Glutamatergic neuron (in vitro differentiated cells): ENCODE measurements around the gene NDUFS7. TPM values are rescaled to one million over a fixed set of nuclear protein-coding genes. Genes with fewer than 3 reads are reported as not detected.

Experiments used
- DNase-seq: peaks from one replicate; pipeline ENCODE4 v3.0.0; 2022
- H3K27ac Mint-ChIP-seq: one replicate; pipeline ENCODE4 v1.8.0; 2020; ENCODE audit warnings: mild to moderate bottlenecking, mixed read lengths, inconsistent platforms; ENCODE audit not compliant: unreplicated experiment
- H3K27me3 Mint-ChIP-seq: one replicate; pipeline ENCODE4 v1.8.0; 2020; ENCODE audit warnings: mild to moderate bottlenecking, moderate library complexity, mixed read lengths, inconsistent platforms; ENCODE audit not compliant: unreplicated experiment
- H3K36me3 Mint-ChIP-seq: one replicate; pipeline ENCODE4 v1.8.0; 2020; ENCODE audit warnings: mild to moderate bottlenecking, mixed read lengths, inconsistent platforms; ENCODE audit not compliant: unreplicated experiment
- H3K4me1 Mint-ChIP-seq: one replicate; pipeline ENCODE4 v1.8.0; 2020; ENCODE audit warnings: mild to moderate bottlenecking, low read depth, mixed read lengths, inconsistent platforms; ENCODE audit not compliant: unreplicated experiment
- H3K4me3 Mint-ChIP-seq: one replicate; pipeline ENCODE4 v1.8.0; 2020; ENCODE audit warnings: mild to moderate bottlenecking, mixed read lengths, inconsistent platforms; ENCODE audit not compliant: unreplicated experiment
- H3K9me3 Mint-ChIP-seq: one replicate; pipeline ENCODE4 v1.8.0; 2020; ENCODE audit warnings: mild to moderate bottlenecking, moderate library complexity, mixed read lengths, inconsistent platforms; ENCODE audit not compliant: unreplicated experiment
- total RNA-seq: library from RNA; stranded (reverse); fragmentation: NEBNext Ultra II Directional; extraction: Animal tissue kit (Norgen Biotek cat#: 25700); gene quantifications from one replicate; pipeline ENCODE4 v1.2.1, GENCODE V29; 2021; ENCODE audit not compliant: unreplicated experiment
- TF ChIP-seq, protein P1 (sequence below): fragments of 200-600 bp; sonication (generic); IDR thresholded peaks from one replicate; pipeline ENCODE4 v1.5.0; 2021; ENCODE audit not compliant: partially characterized antibody, unreplicated experiment

Gene NDUFS7
- total RNA-seq, 1 donor from 2014 or later: 123 TPM

GRCh38 chr19:1389033-1389940 is 5.6 kb downstream of the NDUFS7 start:
- TF ChIP-seq, protein P1, sequence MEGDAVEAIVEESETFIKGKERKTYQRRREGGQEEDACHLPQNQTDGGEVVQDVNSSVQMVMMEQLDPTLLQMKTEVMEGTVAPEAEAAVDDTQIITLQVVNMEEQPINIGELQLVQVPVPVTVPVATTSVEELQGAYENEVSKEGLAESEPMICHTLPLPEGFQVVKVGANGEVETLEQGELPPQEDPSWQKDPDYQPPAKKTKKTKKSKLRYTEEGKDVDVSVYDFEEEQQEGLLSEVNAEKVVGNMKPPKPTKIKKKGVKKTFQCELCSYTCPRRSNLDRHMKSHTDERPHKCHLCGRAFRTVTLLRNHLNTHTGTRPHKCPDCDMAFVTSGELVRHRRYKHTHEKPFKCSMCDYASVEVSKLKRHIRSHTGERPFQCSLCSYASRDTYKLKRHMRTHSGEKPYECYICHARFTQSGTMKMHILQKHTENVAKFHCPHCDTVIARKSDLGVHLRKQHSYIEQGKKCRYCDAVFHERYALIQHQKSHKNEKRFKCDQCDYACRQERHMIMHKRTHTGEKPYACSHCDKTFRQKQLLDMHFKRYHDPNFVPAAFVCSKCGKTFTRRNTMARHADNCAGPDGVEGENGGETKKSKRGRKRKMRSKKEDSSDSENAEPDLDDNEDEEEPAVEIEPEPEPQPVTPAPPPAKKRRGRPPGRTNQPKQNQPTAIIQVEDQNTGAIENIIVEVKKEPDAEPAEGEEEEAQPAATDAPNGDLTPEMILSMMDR: no peak
- no peak for DNase-seq
- Mint-ChIP-seq H3K27me3 (peaks cover 11% of the 10 kb centered on the region), H3K4me1 (peaks cover 3% of the 10 kb centered on the region), H3K36me3 (no peaks in the 10 kb centered on the region), H3K4me3 (no peak overlapping the region), H3K9me3 (peaks cover 10% of the 10 kb centered on the region), H3K27ac (no peak overlapping the region)

DNA sequence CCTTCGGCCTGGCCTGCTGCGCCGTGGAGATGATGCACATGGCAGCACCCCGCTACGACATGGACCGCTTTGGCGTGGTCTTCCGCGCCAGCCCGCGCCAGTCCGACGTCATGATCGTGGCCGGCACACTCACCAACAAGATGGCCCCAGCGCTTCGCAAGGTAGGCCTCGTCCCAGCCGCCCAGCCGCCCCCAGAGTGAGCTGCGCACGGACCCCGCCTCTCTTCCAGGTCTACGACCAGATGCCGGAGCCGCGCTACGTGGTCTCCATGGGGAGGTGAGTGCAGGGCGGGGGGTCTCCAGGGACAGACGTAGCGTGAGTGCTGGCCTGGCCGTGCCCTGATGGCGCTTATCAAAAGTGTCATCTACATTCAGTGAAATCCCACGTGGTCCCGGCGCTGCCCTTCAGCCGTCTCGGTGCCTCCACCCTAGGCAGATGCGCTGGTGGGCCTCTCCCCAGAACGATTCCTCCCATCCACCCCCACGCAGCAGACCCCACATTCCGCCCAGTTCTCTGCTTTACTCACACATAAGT is 7.2 kb downstream of the NDUFS7 start:
- H3K27me3 Mint-ChIP-seq: peaks cover 6% of the 10 kb centered on the region
- no peak for DNase-seq
- TF ChIP-seq, protein P1: no peak

GRCh38 chr19:1392407-1392806 is 8.7 kb downstream of the NDUFS7 start:
- Mint-ChIP-seq H3K9me3 (peaks cover 7% of the 10 kb centered on the region), H3K27ac (no peak overlapping the region), H3K4me3 (no peak overlapping the region), H3K27me3 (peaks cover 8% of the 10 kb centered on the region), H3K36me3 (no peaks in the 10 kb centered on the region), H3K4me1 (no peaks in the 10 kb centered on the region)
- DNase-seq: no peak
- TF ChIP-seq, protein P1: no peak

More for the DNA sequence above, 7.2 kb downstream of the NDUFS7 start:
- Mint-ChIP-seq H3K4me1 (no peaks in the 10 kb centered on the region), H3K4me3 (no peak overlapping the region), H3K27ac (no peak overlapping the region), H3K36me3 (no peaks in the 10 kb centered on the region), H3K9me3 (peaks cover 7% of the 10 kb centered on the region)

DNA sequence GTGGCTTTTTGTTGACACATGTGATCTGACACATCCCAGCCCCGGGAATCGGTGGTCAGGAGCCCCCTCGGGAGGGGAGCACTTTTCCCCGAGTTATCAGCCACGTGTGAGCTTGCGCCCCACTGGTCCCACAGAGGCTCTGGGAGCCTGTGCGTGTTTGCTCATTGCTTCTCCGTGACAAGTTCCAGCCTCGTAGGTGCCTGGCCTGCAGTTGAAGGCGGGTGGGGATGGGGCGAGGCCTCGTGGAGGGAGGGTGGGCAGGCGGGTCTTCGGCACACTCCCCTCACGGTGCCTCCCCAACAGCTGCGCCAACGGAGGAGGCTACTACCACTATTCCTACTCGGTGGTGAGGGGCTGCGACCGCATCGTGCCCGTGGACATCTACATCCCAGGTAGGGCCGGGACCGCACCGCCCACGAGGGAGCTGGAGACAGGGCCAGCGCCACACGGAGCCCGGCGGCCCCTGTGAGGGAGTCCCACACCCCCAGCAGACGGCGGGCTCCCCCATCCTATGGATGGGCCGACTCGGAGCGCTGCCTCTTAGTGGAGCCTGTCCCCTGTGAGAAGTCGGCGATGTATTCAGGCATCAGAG is 9.3 kb downstream of the NDUFS7 start:
- TF ChIP-seq, protein P1: no peak
- DNase-seq: no peak
- no peak overlapping the region for H3K4me3 Mint-ChIP-seq
- H3K36me3 Mint-ChIP-seq: no peaks in the 10 kb centered on the region
- peaks cover 8% of the 10 kb centered on the region for H3K27me3 Mint-ChIP-seq
- no peak overlapping the region for H3K27ac Mint-ChIP-seq
- H3K4me1 Mint-ChIP-seq: no peaks in the 10 kb centered on the region
- peaks cover 7% of the 10 kb centered on the region for H3K9me3 Mint-ChIP-seq

DNA sequence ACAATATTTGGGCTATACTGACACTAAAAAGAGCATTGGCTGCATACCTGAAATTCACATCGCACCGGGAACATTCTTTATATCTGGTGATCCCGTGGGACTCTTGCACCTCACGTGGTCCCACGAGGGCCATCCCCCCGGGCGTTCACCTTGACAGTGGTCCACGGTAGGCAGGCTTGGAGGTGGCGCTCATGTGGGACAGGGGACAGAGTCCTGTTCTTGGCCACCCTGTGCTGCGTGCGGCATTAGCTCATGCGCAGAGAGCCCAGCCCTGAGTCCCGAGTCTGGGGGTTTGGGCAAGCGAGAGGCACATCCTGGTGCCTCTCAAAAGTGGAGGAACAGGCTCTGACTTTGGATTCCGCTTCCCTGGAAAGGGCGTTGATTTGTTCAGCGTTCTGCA is 10.1 kb downstream of the NDUFS7 start:
- H3K27ac Mint-ChIP-seq: no peak overlapping the region
- H3K27me3 Mint-ChIP-seq: peaks cover 8% of the 10 kb centered on the region
- no peaks in the 10 kb centered on the region for H3K36me3 Mint-ChIP-seq
- no peak for DNase-seq
- peaks cover 8% of the 10 kb centered on the region for H3K9me3 Mint-ChIP-seq
- TF ChIP-seq, protein P1: no peak
- no peaks in the 10 kb centered on the region for H3K4me1 Mint-ChIP-seq
- no peak overlapping the region for H3K4me3 Mint-ChIP-seq
